GM21367 (cell line): ENCODE results near the gene HADH.
"Not testable (repeated sequence)": the region's sequence is repeated elsewhere in the genome, so short reads cannot be mapped to it uniquely, and the experiment has no call there.

ENCODE experiments used
- ATAC-seq: cut with Tn5 transposase; IDR thresholded peaks from one replicate; pipeline ENCODE4 v1.9.1; 2021; ENCODE audit not compliant: unreplicated experiment

HADH gene

GRCh38 chr4:107989537-107990386 is at the start of gene HADH:
Gene HADH, plus strand, starts transcription at chr4:107989889. Its CDS starts 44 bp downstream, at chr4:107989933.
- peak; percentile 95 for ATAC-seq

DNA sequence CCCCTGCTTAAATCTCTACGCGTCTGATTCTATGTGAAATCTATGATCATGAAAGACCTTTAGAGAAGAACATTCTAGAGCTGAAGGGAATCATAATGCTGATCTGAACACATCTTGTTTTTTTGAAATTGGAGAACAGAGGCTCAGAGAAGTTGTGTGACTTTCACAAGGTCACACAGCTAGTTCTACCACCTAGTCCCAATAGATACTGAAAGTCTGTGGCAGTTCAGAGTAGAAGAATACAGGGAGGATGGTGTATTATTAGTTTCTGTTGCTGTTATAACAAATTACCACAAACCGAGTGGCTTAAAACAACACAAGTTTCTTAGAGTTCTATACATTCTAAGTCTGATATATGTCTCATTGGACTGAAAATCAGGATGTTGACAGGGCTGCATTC is 43.9 kb upstream of the HADH start:
- no peak for ATAC-seq

DNA sequence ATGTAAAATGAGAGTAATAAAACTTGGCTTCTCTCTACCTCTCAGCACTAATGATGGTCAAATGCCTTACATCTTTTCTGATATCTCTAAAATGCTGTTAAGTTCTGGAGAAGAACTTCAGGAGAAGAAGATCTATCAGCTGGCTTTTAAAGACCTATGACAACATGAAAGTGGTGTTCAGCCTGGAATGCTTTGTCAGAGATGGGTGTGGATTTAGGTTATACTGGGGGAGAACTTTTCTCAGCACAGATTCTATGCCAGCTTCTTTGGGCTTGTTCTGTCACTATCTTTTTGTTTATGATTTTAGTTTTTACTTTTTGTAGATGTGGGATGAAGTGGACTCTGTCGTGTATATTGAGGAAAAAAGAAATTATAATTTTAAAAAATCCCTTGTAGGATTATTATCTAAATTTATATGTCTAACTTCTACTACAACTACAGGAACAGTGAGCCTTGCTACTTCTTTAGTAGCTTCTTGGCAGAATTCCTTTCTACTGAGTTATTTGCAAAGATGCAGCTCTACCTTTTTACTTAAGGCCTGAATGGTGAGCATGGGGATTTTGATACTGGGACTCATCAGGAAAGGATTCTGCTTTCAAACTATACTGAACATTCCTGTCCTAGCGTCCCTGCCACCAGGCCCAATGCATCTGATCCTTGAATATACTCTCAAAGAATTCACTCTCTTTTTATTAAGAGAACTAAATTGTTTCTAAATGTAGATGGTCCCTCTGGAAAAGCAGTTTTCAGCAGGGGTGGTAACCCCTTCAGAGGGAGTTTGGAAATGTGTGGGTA is 38.7 kb upstream of the HADH start:
- ATAC-seq, result no peak

- ATAC-seq, result no peak
Measured at GRCh38 chr4:107951551-107951950, 38.1 kb upstream of the HADH start.

GRCh38 chr4:107956011-107956410 is 33.7 kb upstream of the HADH start:
- no peak for ATAC-seq

DNA sequence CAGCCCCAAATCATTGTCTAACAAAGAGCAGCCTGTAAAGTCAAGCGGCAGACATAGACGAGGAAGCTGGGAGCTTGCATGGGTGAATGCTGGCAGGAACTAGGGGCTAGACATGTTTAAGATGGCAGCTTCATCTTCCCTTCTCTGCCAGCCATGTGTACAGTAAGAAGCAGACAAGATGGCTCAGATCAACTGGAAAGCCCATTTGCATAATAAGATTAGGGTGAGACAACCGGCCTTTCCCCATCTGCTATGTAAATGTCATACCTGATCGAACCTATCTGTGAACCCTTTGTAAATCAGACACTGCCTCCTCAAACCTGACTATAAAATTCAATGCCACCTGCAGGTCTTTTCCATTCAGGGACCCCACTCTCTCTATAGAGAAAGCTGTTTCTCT is 22.8 kb upstream of the HADH start:
- no peak for ATAC-seq

GRCh38 chr4:107967519-107967918 is 22.2 kb upstream of the HADH start:
- ATAC-seq, result not testable (repeated sequence)

- ATAC-seq, result not testable (repeated sequence)
Measured at GRCh38 chr4:107967921-107968320, 21.8 kb upstream of the HADH start.

DNA sequence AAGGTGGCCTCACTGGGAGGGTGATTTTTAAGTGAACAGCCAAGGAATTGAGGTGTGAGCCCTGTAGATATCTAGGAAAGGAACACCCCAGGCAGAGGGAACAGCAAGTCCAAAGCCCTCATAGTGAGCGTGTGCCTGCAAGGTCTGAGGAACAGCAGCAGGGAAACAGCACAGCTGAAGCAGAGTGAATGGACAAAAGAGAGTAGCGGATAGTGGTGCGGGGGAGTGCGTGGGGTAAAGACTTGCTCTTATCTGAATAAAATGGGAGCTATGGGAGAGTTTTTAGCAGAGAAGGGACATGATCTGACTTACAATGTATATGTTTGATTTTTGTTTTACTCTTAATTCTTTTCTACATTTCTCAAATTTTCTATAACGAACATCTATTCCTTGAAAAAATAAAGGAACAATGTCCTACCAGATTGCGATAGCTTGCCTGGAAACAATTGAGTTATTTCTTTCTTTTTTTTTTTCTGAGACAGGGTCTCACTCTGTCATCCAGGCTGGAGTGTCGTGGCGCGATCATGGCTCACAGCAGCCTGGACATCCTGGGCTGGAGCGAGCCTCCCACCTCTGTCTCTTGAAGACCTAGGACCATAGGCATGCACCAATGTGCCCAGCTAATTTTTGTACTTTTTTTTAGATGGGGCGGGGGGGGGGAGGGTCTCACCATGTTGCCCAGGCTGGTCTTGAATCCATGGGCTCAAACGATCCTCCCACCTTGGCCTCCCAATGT is 19.5 kb upstream of the HADH start:
- ATAC-seq, result no peak

DNA sequence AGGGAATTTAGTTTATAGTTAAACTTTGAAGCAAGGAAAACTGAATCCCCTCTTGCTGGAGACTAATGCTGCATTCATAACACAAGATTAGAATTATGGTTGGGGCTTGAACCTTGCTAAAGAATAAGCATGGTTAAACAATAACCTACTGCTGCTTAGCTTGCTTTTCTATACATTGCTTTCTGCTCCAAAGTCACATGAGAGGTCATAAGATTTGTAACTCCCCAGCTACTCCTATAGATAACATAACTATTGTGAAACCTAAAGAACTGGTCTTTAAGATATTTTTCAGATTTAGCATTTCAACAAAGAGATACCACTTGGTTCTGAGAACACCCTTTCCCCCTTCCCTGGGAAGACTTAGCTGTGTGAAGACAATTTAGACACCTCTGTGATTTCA is 17.1 kb upstream of the HADH start:
- ATAC-seq, result no peak

DNA sequence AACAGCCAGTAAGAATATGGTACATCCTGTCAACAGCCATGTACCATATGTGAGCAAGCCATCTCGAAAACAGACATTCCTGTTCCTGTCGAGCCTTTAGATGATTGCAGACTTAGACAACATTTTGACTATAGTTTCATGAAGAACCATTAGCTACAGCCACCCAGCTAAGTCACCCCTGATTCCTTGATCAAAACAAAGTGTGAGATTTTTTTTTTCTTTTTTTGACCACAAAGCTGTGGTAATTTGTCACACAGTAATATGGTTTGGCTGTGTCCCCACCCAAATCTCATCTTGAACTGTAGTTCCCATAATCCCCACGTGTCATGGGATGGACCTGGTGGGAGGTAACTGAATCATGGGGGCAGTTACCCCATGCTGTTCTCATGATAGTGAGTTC is 15.2 kb upstream of the HADH start:
- no peak for ATAC-seq

DNA sequence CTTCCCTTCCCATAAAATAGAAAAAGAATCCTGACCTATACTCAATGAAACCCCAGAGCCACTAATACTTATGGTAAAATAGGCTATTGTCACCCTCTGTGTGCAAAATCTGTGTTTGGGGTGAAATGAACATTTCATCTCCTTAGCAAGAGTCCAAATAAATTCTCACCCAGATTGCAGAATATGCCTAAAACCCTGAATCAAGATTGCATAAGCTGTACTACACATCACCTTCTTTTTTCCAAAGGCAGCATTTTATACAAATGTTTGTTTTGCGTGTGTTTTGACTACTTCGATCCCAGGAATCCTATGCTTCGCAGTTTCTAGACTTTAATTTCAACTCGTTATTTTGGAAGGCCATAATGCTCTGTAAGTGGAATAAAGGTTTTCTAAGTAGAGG is 12.2 kb upstream of the HADH start:
- no peak for ATAC-seq

DNA sequence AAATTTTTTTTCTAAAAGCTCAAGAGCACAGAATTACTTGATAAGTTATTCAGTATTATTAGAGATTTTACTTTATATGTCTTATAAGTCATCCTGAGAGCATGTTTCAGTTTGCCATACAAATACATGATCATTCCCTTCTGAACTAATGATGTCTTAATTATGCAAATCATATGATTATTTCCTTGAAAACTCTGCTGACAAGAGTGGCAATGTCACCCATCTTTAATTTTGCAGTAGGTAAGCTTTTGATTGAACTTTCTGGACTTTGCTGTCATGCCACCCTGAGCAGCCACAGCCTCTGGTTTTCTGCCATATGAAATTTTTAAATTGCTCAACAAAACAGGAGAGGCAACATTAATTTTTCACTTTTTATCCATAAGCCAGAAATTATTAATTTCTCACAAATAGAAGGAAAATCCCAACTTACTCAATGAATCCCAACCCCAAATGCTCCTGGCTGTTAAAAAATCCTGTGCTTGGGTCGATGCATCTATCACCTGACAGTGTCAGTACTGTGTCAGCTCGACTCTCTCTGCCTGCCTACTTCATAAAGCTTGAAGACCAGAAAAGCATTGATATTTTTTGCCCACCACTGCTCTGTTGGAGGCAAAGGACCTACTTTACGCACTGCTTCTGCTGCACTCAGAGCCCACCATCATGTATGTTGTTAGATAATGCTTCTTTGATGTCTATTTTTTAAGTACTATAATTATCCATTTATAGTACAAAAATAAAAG is 11.6 kb upstream of the HADH start:
- ATAC-seq, result no peak

DNA sequence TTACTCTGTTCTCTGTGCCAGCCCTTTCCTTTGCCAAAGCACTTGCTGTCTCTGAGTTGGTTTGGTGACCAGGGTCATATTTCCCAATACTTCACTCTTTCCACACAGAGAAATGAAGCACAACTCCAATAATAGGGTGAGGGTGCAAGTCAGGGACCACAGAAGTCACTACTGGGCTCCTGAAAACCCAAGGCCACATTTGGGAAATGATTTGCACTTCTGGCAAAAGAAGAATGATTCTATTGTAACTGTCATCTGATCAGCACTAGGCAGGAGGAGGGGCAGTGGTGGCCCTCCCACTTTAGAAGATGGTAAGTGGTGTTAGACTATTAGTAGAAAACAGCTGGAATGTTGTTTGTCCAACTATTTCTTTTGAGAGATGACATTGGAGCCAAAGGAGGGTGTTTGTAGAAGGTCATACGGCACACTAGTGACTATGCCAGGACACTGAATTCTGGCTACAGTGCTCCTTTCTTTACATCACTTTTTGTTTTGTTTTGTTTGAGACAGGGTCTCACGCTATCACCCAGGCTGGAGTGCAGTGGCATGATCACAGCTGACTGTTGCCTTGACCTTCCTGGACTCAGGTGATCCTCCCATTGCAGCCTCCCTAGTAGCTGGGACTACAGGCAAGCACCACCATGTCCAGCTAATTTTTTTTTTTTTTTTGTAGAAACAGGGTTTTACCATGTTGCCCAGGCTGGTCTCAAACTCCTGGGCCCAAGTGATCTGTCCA is 10.8 kb upstream of the HADH start:
- no peak for ATAC-seq

DNA sequence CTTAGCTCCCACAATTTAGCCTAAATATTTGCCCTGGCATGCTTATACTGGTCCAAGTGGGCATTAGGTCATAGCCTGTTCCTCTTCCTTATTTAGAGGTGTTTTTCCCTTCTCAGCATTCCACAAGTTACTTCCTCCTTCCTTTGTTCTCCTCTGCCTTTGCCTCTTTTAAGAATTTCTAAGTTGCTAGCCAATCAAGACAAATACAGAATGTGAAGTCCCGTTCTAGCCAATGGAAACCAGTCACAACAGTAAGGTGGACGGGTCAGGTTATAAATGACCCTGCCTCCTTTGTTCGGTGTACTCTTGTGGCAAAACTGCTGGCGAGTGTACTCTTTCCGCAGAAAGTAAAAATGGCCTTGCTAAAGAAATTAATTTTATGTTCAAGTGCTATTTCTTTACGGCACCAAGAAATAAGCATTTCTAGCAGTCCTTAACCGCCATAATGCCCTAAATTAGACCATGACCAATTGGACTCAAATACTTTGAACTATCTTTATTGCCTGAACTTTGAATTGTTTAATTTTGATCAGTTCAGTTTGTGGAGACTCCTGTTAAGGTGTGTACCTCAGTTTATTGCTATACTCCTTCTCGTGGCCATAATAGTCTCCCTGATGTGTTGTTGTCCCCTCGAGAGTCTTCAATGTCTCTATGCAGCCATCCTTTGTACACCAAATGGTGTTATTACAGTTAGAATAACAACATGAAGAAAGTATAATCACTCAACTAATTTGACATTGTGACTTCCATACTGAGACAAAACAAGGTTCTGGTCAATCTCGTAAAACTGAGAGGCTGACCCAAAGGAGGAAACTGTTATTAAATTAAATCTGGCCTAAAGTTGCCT is 1.6 kb upstream of the HADH start:
- ATAC-seq, result no peak

- ATAC-seq, result no peak
Measured at GRCh38 chr4:107988763-107989035, 990 bp upstream of the HADH start.

DNA sequence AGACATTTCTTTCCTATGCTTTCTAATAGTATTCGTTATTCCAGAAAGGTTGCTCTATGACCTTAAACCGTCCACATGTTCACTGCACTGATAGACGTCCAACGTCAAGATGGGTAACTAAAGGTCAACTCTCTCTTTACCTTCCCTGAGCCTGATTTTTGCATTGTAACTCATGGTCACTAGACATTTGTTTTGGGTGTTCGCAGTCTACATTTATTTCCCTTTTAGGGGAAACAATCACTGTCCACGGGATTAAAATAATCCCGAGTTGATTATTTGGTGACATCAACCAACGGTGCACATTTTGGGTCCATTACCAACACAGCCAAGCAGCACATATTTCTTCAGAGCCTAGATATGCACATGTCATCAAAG is 540 bp upstream of the HADH start:
- ATAC-seq, result no peak

GRCh38 chr4:107991945-107992630 is 2.4 kb downstream of the HADH start:
- no peak for ATAC-seq

- ATAC-seq, result peak; percentile 40
Measured at GRCh38 chr4:107993969-107994368, 4.3 kb downstream of the HADH start.
